ENCODE measurements around the gene NEK5. TPM values are rescaled to one million over a fixed set of nuclear protein-coding genes. Genes with fewer than 3 reads are reported as not detected.
A peak's percentile ranks its signal among the peaks of the same experiment; 100 is the strongest.
"Not testable (repeated sequence)": the region's sequence is repeated elsewhere in the genome, so short reads cannot be mapped to it uniquely, and the experiment has no call there.

NEK5 gene
- total RNA-seq, 1 donor from 2014 or later, result 0.69 TPM

DNA sequence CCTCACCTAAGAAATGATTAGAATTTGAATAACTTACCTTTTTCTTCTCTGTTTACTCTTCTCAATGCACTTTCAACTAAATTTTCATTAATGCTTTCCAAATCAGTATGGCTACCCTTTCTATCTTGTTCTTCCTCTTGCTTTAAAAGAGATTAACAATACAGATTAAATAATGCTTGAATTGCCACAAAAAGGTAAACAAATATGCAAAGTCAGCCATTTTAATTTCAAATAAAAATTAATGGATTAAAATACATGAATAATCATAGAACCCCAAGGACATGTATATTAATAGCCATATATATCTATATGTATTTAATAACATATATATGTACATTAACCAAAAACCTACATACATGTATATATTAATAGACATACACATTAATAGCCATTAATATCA, 7.9 kb upstream of the NEK5 start:
- DNase-seq, result no peak

DNA sequence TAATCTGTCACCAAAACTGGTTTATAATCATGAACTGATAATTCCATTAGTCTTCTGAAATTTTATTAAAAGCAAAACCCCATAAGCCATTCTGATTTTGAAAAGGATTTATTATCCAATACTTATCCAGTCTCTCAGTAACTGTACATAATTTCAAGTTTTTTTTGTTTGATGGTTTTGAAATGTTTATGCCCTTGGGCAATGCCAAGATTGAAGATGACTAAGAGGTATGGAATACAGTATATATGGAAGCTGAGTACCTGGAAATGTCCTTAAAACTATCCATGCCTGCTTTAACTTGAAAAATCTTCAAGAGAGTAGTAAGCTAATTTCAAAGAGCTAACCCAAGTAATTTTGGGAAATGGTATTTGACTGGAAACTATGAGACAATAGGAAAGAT, 1.8 kb upstream of the NEK5 start:
- no peak for DNase-seq

DNA sequence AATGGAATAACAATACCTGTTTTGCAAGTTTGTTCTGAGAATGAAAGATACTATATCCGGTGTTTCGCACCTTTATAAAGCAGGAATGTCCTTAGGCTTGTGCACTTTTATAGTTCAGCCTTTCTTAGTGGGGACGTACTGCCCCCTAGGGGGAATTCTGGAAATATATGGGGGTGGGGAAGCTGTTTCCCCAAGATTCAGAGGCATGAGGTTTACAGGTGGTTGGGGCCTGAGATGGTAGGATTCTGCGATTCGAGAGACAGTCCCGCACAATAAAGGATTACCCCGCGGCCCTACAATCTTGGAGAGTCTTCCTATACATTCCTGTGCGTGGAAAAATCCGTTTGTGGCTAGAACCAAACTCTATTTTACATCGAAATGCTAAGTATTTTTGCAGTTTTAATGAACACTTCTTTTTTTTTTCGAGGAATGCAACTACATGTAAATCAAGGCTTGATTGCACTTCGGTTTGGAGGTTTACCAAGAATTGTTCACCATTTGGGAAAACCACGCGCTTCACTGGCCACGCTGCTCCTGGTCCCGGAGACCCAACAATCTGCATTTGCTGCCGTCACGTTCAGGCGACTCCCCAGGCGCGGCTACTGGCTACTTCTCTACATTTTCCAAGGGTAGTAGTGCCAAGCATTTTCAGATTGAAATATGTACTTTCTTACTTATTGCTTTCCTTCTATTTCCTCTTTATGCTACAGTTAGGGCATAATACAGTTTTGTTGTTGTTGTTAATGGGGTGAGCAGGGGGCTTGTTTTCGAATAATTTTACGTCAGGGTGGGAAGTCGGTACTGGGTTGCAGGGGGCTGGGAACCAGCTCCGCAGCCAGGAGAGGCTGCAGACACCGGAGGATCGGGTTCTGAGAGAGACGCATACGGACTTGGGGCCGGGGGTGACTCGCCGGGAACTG, 830 bp downstream of the NEK5 start:
- DNase-seq, result peak; percentile 52

DNA sequence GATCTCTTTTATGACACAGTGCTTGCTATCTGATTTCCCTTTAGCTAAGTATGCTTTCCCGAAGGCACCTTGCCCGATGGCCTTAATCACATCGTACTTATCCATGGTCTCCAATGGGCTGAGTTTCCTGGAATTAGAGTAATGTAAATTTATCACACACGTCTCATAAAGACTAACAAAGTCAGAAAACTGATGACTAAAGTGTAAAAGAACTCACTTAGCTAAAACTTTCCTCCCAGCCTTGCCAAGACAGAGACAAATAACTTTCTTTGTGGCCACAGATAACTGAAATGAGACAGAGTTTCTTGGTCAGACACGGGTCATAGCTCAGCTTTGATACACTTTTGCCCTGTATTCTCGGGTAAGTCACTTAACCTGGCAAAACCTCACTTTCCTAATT, 1.5 kb downstream of the NEK5 start:
- no peak for DNase-seq

DNA sequence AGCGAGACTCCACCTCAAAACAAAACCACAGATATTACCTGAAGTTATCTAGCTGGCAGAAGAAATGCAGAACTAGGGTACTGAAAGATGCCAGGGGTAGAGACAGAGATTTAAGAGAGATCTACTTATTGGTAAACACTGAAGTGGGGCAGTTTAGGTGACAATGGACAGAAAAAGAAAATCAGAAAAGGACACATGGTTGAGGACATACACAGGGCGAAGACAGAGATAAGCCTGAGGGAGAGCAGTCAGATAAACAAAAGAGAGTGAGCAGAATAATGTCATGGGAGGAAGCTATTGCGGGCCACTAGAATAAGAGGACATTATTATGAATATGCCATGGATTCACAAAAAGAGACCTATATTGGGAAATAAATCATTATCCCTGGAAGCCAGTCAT, 3.3 kb downstream of the NEK5 start:
- DNase-seq, result no peak

DNA sequence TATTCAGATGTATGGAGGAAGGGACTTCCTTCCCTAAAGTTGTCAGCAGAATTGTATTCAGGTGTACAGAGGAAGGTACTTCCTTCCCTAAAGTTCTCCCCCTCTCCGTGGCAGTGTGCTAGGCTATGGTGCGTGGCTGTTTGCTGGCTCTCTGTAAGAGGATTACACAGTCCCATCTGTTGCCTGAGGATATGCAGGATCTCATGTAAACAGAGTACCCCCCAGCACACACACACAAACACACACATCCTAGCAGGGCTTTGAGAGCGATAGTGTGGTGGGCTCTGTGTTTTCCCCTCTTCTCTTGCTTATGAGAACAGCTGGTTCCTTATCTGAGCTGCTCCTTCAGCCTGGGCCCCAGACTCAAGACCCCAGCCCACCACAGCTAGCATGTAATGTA, 10.3 kb downstream of the NEK5 start:
- no peak for DNase-seq

DNA sequence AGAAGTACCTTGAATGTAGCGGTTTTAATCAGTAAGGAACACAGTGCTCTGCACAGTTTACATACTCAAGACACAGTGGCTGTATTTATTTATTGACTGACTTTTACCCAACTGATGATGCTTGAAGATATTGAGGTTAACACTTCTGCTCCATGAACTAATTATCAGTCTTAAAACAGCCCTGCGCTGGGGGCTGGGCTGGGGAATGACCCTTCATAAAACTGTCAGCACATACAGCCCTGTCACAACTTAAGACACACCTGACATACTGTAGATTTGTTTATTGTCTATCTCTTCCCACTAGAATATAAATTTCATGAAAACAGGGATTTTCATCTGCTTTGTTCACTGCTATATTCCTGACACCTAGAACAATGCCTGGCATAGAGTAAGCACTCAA, 10.8 kb downstream of the NEK5 start:
- no peak for DNase-seq

DNA sequence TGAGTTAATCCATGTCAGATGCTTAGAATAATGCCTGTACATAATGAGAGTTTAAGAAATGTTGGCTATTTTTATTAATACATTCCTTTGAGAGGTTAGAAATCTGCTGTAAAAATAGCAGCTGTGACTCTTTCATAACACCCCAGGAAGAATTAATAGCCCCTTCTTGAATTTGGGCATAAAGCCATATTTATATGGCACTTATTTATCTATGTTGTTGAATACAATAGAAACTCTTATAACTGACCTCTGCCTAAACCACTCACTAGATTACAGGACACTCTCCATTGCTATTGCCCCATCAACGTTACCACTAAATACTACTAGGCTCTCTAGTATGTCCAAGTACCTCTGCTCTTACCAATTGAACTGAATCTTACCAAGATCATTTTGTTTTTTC, 16.3 kb downstream of the NEK5 start:
- no peak for DNase-seq

DNA sequence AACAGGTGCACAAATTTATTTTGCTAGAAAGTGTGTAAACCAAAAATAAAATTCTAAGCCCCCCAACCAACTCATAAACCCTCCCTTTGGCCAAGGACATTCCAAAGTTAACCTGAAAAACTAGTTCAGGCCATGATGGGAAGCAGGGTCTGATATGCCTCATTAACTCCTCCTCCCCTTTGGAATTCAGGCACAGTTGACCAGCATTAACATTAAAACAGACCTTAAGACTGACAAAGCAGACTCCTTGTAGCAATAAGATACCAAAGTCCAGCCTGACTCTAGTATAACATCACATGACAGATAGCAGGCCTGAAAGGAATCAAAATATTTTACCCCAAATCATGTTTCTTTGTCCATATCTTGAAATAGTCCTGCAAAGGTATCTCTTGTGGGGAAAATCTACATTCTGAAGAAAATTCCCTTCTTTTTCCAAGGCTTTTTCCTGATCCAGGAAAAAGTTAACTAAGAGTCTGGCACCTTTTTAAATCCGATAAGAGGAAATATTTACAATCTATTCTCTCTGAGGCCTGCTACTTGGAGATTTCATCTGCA, 19.7 kb downstream of the NEK5 start:
- DNase-seq, result no peak

DNA sequence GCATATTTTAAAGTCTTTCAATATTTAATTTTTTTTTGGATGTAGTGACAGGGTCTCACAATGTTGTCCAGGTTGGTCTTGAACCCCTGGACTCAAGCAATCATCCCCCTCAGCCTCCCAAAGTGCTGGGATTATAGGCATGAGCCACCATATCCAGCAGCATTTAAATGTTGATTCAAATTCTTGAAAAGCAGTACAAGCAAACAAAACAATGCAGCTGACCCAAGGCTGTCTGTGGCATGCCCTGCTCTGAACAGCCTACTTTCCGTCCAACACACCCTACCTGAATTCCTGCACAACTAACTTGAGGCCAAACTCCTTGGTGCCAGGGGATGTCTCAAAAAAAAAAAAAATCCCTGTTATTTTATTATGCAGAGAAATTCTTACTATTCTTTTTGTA, 23.0 kb downstream of the NEK5 start:
- DNase-seq, result no peak

DNA sequence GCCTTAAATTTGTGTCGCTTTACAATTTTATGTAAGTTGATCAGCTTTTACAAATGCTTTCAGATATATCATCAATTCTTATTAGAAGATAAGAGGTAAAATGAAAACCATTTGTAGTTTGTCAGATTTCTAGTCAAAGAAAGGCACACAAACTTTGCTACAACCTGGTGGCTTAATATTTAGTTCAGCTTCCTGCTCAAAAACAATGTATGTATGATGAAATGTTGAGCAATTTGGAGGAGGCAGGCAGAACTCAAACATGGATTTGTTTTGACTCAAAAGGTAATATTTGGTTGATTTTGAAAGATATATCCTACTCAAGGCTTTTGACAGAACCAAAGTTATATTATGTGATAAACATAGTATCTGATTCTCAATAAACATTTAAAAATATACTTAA, 24.2 kb downstream of the NEK5 start:
- DNase-seq, result no peak

DNA sequence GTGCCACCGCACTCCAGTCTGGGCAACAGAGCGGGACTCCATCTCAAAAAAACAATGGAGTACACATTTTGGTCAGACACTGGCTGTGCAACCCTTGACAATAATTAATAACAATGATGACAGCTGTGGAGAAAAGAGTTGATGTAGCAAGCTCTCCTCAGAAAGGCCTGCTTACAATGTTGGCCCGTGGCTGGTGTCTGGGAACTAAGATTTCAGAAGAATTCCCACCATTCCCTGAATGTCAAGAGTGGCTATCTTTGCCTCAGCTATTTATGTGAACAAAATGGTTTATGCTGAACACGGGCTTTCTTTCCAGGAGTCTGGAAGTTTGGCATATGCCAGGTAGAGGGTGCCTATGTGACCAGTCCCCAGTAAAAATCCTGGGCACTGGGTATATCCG, 25.5 kb downstream of the NEK5 start:
- DNase-seq, result no peak

DNA sequence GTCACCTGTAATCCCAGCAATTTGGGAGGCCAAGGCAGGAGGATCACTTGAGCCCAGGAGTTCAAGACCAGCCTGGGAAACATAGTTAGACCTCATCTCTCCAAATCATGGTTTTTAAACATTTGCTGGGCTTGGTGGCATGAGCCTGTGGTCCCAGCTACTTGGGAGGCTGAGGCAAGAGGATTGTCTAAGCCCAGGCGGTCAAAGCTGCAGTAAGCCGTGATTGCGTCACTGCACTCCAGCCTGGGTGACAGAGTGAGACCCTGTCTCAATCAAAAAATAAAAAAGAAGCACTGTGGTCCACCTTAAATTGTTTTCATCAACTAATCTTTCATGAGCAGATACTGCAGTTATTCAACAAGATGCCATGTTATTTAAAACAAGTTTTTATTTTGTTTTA, 26.4 kb downstream of the NEK5 start:
- DNase-seq, result not testable (repeated sequence)

DNA sequence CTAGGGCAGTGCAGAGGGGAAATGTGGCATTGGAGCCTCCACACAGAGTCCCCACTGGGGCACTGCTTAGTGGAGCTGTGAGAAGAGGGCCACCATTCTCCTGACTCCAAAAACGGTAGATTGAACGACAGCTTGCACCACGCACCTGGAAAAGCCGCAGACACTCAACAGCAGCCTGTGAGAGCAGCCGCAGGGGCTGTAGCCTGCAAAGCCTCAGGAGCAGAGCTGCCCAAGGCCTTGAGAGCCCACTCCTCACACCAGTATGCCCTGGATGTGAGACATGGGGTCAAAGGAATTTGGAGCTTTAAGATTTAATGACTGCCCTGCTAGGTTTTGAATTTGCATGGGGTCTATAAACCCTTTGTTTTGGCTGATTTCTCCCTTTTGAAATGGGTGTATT, 31.7 kb downstream of the NEK5 start:
- no peak for DNase-seq

DNA sequence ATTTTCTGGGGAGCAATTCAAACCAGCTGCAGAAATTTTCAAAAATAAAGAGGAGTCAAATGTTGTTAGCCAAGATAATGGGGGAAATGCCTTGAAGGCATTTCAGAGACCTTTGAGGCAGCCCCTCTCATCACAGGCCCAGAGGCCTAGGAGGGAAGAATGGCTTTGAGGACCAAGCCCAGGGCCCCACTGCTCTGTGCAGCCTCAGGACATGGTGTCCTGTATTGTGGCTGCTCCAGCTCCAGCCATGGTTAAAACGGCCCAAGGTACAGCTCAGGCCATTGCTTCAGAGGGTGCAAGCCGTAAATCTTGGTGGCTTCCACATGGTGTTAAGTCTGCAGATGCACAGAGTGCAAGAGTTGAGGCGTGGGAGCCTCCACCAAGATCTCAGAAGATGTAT, 32.1 kb downstream of the NEK5 start:
- no peak for DNase-seq

DNA sequence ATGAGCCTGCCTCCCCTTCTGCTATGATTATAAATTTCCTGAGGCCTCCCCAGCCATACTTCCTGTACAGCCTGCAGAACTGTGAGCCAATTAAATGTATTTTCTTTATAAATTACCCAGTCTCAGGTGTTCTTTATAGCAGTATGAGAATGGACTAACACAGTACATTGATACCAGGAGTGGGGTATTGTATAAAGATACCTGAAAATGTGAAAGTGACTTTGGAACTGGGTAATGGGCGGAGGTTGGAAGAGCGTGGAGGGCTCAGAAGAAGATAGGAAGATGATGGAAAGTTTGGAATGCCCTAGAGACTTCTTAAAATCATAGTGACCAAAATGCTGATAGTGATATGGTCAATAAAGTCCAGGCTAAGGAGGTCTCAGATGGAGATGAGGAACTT, 32.8 kb downstream of the NEK5 start:
- DNase-seq, result no peak

DNA sequence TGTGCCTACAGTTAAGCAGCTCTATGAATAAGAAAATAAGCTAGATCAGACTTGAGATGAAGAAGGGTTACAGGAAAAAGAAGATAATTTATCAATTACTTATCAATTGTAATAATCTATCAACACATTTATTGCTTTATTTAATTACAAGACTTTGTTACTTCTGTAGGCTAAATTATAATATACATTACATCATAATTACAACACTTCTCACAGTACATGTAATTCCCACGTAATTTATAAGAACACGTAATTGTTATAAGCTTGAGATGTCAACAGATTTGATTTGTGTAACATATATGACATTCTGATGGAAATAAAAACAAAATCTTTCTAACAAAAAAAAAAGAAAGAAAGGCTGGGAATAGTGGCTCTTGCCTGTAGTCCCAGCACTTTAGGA, 36.8 kb downstream of the NEK5 start:
- DNase-seq, result no peak

DNA sequence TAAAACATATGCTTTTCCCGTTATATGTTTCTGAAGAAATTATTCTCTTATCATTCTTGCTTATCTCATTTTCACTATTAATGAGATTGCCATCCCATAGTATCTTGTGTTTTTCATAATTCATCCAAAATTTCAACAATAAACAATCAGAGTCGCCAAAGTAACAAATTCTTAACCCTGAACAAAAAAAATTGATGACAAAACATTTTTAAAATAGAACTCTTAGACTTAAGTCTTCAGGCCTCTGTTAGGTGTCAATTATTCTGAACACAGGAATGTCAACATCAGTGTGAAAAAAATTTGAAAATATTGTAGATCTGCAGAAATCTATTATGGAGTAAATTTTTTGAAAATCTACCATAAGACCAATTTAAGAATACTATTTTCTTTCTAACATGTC, 37.4 kb downstream of the NEK5 start:
- no peak for DNase-seq

DNA sequence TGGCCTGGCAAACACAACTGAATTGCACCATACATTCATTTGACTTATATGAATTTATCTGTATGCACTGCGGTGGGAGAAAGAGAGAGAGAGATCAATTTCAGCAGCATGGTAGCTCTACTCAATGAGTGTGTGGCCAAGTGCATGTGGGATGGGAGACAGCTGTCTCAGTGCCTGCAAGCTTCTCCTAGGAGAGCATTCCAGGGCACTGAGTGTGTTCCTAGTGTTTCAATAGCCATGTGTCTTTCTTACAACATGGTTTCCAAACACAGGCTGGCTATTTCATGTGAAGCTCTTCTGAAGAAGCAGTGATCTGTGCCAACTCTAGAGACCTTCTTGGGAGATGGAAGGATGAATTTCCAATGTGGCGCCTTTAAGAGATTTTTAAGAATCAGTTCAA, 43.5 kb downstream of the NEK5 start:
- peak; percentile 17 for DNase-seq

DNA sequence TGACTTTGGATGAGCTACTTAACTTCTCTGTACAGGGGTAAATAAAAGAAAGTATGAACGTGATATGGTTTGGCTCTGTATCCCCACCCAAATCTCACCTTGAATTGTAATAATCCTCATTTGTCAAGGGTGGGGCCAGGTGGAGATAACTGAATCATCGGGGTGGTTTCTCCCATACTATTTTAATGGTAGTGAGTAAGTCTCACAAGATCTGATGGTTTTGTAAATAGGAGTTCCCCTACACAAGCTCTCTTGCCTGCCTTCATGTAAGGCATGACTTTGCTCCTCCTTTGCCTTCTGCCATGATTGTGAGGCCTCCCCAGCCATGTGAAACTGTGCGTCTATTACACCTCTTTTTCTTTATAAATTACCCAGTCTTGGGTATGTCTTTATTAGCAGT, 43.9 kb downstream of the NEK5 start:
- DNase-seq, result not testable (repeated sequence)

DNA sequence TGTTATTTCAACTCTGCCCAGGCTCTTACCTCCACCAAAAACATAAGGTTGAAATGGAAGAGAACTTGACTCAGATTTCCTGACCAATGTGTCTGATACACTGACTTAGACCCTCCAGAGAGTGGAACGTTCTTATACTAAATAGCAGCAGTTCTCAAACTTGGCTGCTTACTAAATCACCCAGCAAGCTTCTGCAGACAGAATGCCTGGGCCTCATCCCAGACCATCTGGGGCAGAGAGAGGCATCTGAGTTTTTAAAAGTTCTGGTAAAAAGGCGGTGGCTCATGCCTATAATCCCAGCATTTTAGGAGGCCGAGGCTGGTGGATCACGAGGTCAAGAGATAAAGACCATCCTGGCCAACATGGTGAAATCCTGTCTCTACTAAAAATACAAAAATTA, 46.3 kb downstream of the NEK5 start:
- no peak for DNase-seq

DNA sequence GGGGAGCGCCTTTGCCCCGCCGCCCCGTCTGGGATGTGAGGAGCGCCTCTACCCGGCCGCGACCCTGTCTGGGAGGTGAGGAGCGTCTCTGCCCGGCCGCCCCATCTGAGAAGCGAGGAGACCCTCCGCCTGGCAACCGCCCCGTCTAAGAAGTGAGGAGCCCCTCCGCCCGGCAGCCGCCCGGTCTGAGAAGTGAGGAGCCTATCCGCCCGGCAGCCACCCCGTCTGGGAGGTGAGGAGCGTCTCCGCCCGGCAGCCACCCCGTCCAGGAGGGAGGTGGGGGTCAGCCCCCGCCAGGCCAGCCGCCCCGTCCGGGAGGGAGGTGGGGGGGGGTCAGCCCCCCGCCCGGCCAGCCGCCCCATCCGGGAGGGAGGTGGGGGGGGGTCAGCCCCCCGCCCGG, 49.0 kb downstream of the NEK5 start:
- DNase-seq, result not testable (repeated sequence)

DNA sequence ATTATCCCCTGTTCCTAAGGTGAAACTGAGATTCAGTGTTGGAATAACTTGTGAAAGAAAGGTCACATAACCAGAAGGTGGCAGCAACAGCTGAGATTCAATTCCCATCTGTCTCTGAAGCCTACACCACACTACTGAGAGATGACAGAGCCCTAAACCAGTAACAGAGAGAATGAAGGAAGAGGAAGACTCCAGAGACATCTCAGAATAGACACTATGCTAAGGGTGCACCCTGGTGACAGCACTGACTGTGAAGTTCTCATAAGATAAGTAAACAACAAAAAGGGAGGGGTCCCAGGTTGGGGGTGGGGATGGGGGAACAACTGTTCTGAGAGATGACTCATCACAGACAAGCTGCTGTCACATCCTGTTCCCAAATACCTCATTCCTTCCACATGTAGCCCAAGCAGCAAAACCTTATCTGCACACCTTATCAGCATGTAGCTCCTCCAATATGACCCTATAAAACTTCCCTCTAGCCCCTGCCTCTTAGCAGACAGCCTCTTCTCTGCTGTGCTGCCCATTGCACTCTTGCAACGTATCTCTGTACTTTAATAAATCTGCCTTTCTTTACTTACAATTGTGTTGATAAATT, 57.8 kb downstream of the NEK5 start:
- no peak for DNase-seq

DNA sequence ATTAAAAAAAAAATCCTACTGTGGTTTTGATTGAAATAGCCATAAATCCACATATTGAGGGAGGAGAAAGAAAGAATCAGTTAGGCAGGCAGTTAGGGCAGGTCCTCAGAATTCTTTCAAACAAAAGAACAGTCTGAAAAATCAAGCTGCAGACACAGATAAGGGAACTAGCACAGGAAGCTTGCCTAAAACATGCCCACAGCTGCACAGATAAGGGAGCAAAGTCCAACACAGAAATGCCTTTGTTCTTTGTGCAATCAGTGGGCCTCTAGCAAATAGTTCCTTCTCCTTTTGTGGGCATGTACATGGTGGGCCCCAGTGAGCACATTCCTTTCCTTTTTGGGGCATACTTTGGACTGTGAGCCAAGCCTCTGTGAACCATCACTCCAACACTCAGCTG, 61.6 kb downstream of the NEK5 start:
- DNase-seq, result no peak
